Neural progenitor cell (in vitro differentiated cells): ENCODE measurements around the gene DOCK3. TPM values are rescaled to one million over a fixed set of nuclear protein-coding genes. Genes with fewer than 3 reads are reported as not detected.
"Not testable (repeated sequence)": the region's sequence is repeated elsewhere in the genome, so short reads cannot be mapped to it uniquely, and the experiment has no call there.

ENCODE experiments used
- DNase-seq: peaks from one replicate; pipeline ENCODE4 v3.0.0-alpha.2; 2016; ENCODE audit warnings: low spot score
- H2AFZ ChIP-seq: fragments of 200-600 bp; sonication (generic); replicated peaks from 2 replicates; pipeline ENCODE4 v1.6.1; 2016; ENCODE audit warnings: antibody characterized with exemption
- H3F3A ChIP-seq: fragments of 200-600 bp; sonication (generic); 2 replicates; pipeline ENCODE4 v1.6.1; 2016; ENCODE audit warnings: antibody characterized with exemption, low read depth
- H3K27ac ChIP-seq: fragments of 200-600 bp; sonication (generic); 2 replicates; pipeline ENCODE4 v1.5.1; 2016; ENCODE audit warnings: mild to moderate bottlenecking
- H3K27me3 ChIP-seq: fragments of 200-600 bp; sonication (generic); 2 replicates; pipeline ENCODE4 v1.6.1; 2016; ENCODE audit warnings: mild to moderate bottlenecking, moderate library complexity
- H3K36me3 ChIP-seq: fragments of 200-600 bp; sonication (generic); 2 replicates; pipeline ENCODE4 v1.5.1; 2016
- H3K4me1 ChIP-seq: fragments of 200-600 bp; sonication (generic); 2 replicates; pipeline ENCODE4 v1.6.1; 2016; ENCODE audit warnings: mixed run types
- H3K4me2 ChIP-seq: fragments of 200-600 bp; sonication (generic); 2 replicates; pipeline ENCODE4 v1.6.1; 2016
- H3K4me3 ChIP-seq: fragments of 200-600 bp; sonication (generic); 2 replicates; pipeline ENCODE4 v1.5.1; 2016
- H3K79me2 ChIP-seq: fragments of 200-600 bp; sonication (generic); 2 replicates; pipeline ENCODE4 v1.6.1; 2016; ENCODE audit warnings: low read depth
- H3K9ac ChIP-seq: fragments of 200-600 bp; sonication (generic); 2 replicates; pipeline ENCODE4 v1.6.1; 2016
- H3K9me3 ChIP-seq: fragments of 200-600 bp; sonication (generic); 2 replicates; pipeline ENCODE4 v1.5.1; 2016; ENCODE audit warnings: low read depth
- H4K20me1 ChIP-seq: fragments of 200-600 bp; sonication (generic); 2 replicates; pipeline ENCODE4 v1.6.1; 2016; ENCODE audit warnings: low read depth
- H3K27ac Mint-ChIP-seq: 3 replicates; pipeline ENCODE4 v1.8.0; 2021; ENCODE audit warnings: mixed read lengths
- H3K27me3 Mint-ChIP-seq: 2 replicates; pipeline ENCODE4 v1.8.0; 2022; ENCODE audit warnings: low read depth, mild to moderate bottlenecking, inconsistent platforms, moderate library complexity, mixed read lengths; ENCODE audit not compliant: insufficient read depth
- H3K36me3 Mint-ChIP-seq: 3 replicates; pipeline ENCODE4 v1.8.0; 2021; ENCODE audit warnings: mixed read lengths
- H3K4me1 Mint-ChIP-seq: 3 replicates; pipeline ENCODE4 v1.8.0; 2021; ENCODE audit warnings: mixed read lengths
- H3K4me3 Mint-ChIP-seq: 3 replicates; pipeline ENCODE4 v1.8.0; 2021; ENCODE audit warnings: mild to moderate bottlenecking, moderate library complexity, mixed read lengths
- H3K9me3 Mint-ChIP-seq: 3 replicates; pipeline ENCODE4 v1.8.0; 2020; ENCODE audit warnings: mixed read lengths
- CTCF ChIP-seq: fragments of 200-600 bp; sonication (generic); IDR thresholded peaks from 2 replicates; pipeline ENCODE4 v1.5.1; 2017; ENCODE audit warnings: antibody characterized with exemption, mild to moderate bottlenecking
- EZH2 ChIP-seq: fragments of 200-600 bp; sonication (generic); IDR thresholded peaks from 2 replicates; pipeline ENCODE4 v1.6.1; 2017; ENCODE audit warnings: antibody characterized with exemption, mild to moderate bottlenecking, moderate library complexity
- EZH2phosphoT487 ChIP-seq: fragments of 200-600 bp; sonication (generic); IDR thresholded peaks from 2 replicates; pipeline ENCODE4 v1.6.1; 2017; ENCODE audit warnings: antibody characterized with exemption
- total RNA-seq: library from RNA; depleted of rRNA; stranded (reverse); fragments of >200 nt; gene quantifications from 2 replicates; pipeline ENCODE4 v1.2.3, GENCODE V29; 2015; ENCODE audit warnings: low replicate concordance

The DOCK3 gene
- total RNA-seq, 1 donor from 2014 or later = 10.7 TPM

GRCh38 chr3:51306093-51306492 lies 631.4 kb downstream of the DOCK3 start:
- Histone ChIP-seq H3K9ac (no peak overlapping the region), H3K27ac (no peak overlapping the region), H3K36me3 (peaks cover 8% of the 10 kb centered on the region), H3K4me3 (no peak overlapping the region), H4K20me1 (no peaks in the 10 kb centered on the region), H2AFZ (no peak overlapping the region), H3K9me3 (peaks cover 10% of the 10 kb centered on the region), H3K27me3 (no peaks in the 10 kb centered on the region), H3K79me2 (no peaks in the 10 kb centered on the region), H3F3A (peaks cover 32% of the 10 kb centered on the region), H3K4me1 (peaks cover 26% of the 10 kb centered on the region), H3K4me2 (no peak overlapping the region)
- peaks cover 8% of the 10 kb centered on the region for H3K27me3 Mint-ChIP-seq
- TF ChIP-seq CTCF (no peak), EZH2 (no peak), EZH2phosphoT487 (no peak)
- H3K4me1 Mint-ChIP-seq = peaks cover 12% of the 10 kb centered on the region
- peaks cover 29% of the 10 kb centered on the region for H3K36me3 Mint-ChIP-seq
- DNase-seq = no peak
- H3K27ac Mint-ChIP-seq = no peak overlapping the region
- no peak overlapping the region for H3K4me3 Mint-ChIP-seq
- H3K9me3 Mint-ChIP-seq = peaks cover 31% of the 10 kb centered on the region

GRCh38 chr3:51307458-51307857 lies 632.7 kb downstream of the DOCK3 start:
- H3K9me3 Mint-ChIP-seq = peaks cover 23% of the 10 kb centered on the region
- H3K9me3 ChIP-seq = peaks cover 10% of the 10 kb centered on the region
- peaks cover 26% of the 10 kb centered on the region for H3K4me1 ChIP-seq
- H3K4me2 ChIP-seq = no peak overlapping the region
- H3K36me3 Mint-ChIP-seq = peaks cover 24% of the 10 kb centered on the region
- no peak overlapping the region for H3K4me3 ChIP-seq
- H3K9ac ChIP-seq = no peak overlapping the region
- no peaks in the 10 kb centered on the region for H3K79me2 ChIP-seq
- no peak overlapping the region for H3K4me3 Mint-ChIP-seq
- H3K4me1 Mint-ChIP-seq = peaks cover 12% of the 10 kb centered on the region
- no peak overlapping the region for H2AFZ ChIP-seq
- H3K27ac Mint-ChIP-seq = peak overlapping the region; percentile 46
- no peaks in the 10 kb centered on the region for H4K20me1 ChIP-seq
- H3F3A ChIP-seq = peaks cover 32% of the 10 kb centered on the region
- DNase-seq = no peak
- TF ChIP-seq CTCF = no peak
- no peak for TF ChIP-seq EZH2
- peaks cover 5% of the 10 kb centered on the region for H3K27me3 Mint-ChIP-seq
- peaks cover 8% of the 10 kb centered on the region for H3K36me3 ChIP-seq
- no peaks in the 10 kb centered on the region for H3K27me3 ChIP-seq
- peak overlapping the region; percentile 67 for H3K27ac ChIP-seq

GRCh38 chr3:51307945-51308607 lies 633.3 kb downstream of the DOCK3 start:
- not testable (repeated sequence) for DNase-seq, H4K20me1 ChIP-seq, H3K4me3 Mint-ChIP-seq, H3K36me3 ChIP-seq, H3K4me2 ChIP-seq, H2AFZ ChIP-seq, H3K27me3 Mint-ChIP-seq, H3K27me3 ChIP-seq, H3K4me3 ChIP-seq, H3K27ac Mint-ChIP-seq, H3K79me2 ChIP-seq, H3K9ac ChIP-seq
- peaks cover 22% of the 10 kb centered on the region for H3K36me3 Mint-ChIP-seq
- H3K4me1 Mint-ChIP-seq = peaks cover 12% of the 10 kb centered on the region
- Histone ChIP-seq H3K4me1 (peaks cover 26% of the 10 kb centered on the region), H3F3A (peaks cover 26% of the 10 kb centered on the region), H3K9me3 (peaks cover 10% of the 10 kb centered on the region), H3K27ac (peak overlapping the region; percentile 67)
- H3K9me3 Mint-ChIP-seq = peaks cover 19% of the 10 kb centered on the region

- Histone ChIP-seq H2AFZ (no peak overlapping the region), H3K79me2 (no peaks in the 10 kb centered on the region), H3K27ac (no peak overlapping the region), H4K20me1 (no peaks in the 10 kb centered on the region), H3K4me1 (peaks cover 7% of the 10 kb centered on the region), H3K9ac (no peak overlapping the region), H3K36me3 (peaks cover 8% of the 10 kb centered on the region), H3F3A (peaks cover 7% of the 10 kb centered on the region), H3K4me3 (no peak overlapping the region), H3K4me2 (no peak overlapping the region), H3K27me3 (no peaks in the 10 kb centered on the region), H3K9me3 (peaks cover 4% of the 10 kb centered on the region)
- Mint-ChIP-seq H3K4me3 (no peak overlapping the region), H3K27me3 (no peaks in the 10 kb centered on the region), H3K9me3 (peaks cover 16% of the 10 kb centered on the region), H3K36me3 (peaks cover 33% of the 10 kb centered on the region), H3K27ac (no peak overlapping the region), H3K4me1 (peaks cover 6% of the 10 kb centered on the region)
- peak; percentile 34 for DNase-seq
- TF ChIP-seq CTCF = peak; percentile 56
- no peak for TF ChIP-seq EZH2
- no peak for TF ChIP-seq EZH2phosphoT487
Measured at GRCh38 chr3:51311055-51311454, 636.3 kb downstream of the DOCK3 start.
